HEK293 (cell line): ENCODE results near the gene ATP6AP2.

Experiments
- CTCF ChIA-PET: fragments of 350-600 bp; formaldehyde crosslinking; extraction: SDS; loops from one replicate; lab custom pipeline; 2021; ENCODE audit warnings: antibody characterized with exemption; lab: Yijun Ruan, JAX
- POLR2A ChIA-PET: fragments of 300-600 bp; formaldehyde crosslinking; extraction: SDS; loops from one replicate; lab custom pipeline; 2020; ENCODE audit warnings: antibody characterized with exemption, inconsistent platforms; lab: Yijun Ruan, JAX
- H3K27ac ChIP-seq: fragments of 200-500 bp; sonication (Bioruptor generic); 2 replicates; pipeline ENCODE4 v1.5.1; 2014; ENCODE audit warnings: low read depth, low read length, control low read depth, inconsistent platforms; ENCODE audit errors: extremely low read depth
- H3K36me3 ChIP-seq, 2 experiments: fragments of 200-500 bp in 1 of 2; sonication (Bioruptor generic) in 1 of 2; 1 replicate in 1 of 2; 2 replicates in 1 of 2; pipeline ENCODE4 v1.5.1; 2014 to 2017; ENCODE audit warnings: inconsistent platforms in 2 of 2, low read length in 2 of 2; ENCODE audit not compliant: control insufficient read depth in 2 of 2, insufficient read depth in 1 of 2
- H3K4me1 ChIP-seq: fragments of 200-500 bp; sonication (Bioruptor generic); 2 replicates; pipeline ENCODE4 v1.5.1; 2014; ENCODE audit warnings: mild to moderate bottlenecking, low read length, inconsistent platforms; ENCODE audit not compliant: control insufficient read depth, insufficient read depth
- H3K4me3 ChIP-seq: 2 replicates; pipeline ENCODE4 v1.5.1; 2011; ENCODE audit warnings: low read depth, mild to moderate bottlenecking, control low read depth, low read length, moderate library complexity
- H3K9me3 ChIP-seq: fragments of 200-500 bp; sonication (Bioruptor generic); 2 replicates; pipeline ENCODE4 v1.5.1; 2014; ENCODE audit warnings: low read depth, low read length, inconsistent platforms; ENCODE audit not compliant: control insufficient read depth, insufficient read depth
- BCL11B ChIP-seq: fragments of 450-650 bp; formaldehyde crosslinking; IDR thresholded peaks from 2 replicates; pipeline ENCODE4 v1.5.1; 2016; ENCODE audit warnings: low read depth, missing biosample characterization, missing genetic modification characterization
- GLI4 ChIP-seq: fragments of 450-650 bp; formaldehyde crosslinking; IDR thresholded peaks from 2 replicates; pipeline ENCODE4 v1.5.1; 2016; ENCODE audit warnings: missing biosample characterization, missing genetic modification characterization
- KLF7 ChIP-seq: fragments of 450-650 bp; formaldehyde crosslinking; IDR thresholded peaks from 2 replicates; pipeline ENCODE4 v1.5.1; 2016; ENCODE audit warnings: missing biosample characterization, missing genetic modification characterization, borderline replicate concordance
- REPIN1 ChIP-seq: fragments of 450-650 bp; formaldehyde crosslinking; IDR thresholded peaks from 2 replicates; pipeline ENCODE4 v1.5.1; 2017; ENCODE audit warnings: missing biosample characterization, missing genetic modification characterization, low read depth
- SP2 ChIP-seq: fragments of 450-650 bp; formaldehyde crosslinking; IDR thresholded peaks from 2 replicates; pipeline ENCODE4 v1.5.1; 2016; ENCODE audit warnings: missing biosample characterization, missing genetic modification characterization
- ZBTB7A ChIP-seq: fragments of 450-650 bp; formaldehyde crosslinking; IDR thresholded peaks from 2 replicates; pipeline ENCODE4 v1.5.1; 2016; ENCODE audit warnings: low read depth, missing biosample characterization, missing genetic modification characterization
- ZFP3 ChIP-seq: fragments of 450-650 bp; formaldehyde crosslinking; IDR thresholded peaks from 2 replicates; pipeline ENCODE4 v1.5.1; 2016; ENCODE audit warnings: low read depth, missing biosample characterization, missing genetic modification characterization
- ZNF184 ChIP-seq: fragments of 450-650 bp; IDR thresholded peaks from 2 replicates; pipeline ENCODE4 v1.5.1; 2018; ENCODE audit warnings: missing biosample characterization, mild to moderate bottlenecking, missing genetic modification characterization
- ZNF19 ChIP-seq: fragments of 450-650 bp; formaldehyde crosslinking; IDR thresholded peaks from 2 replicates; pipeline ENCODE4; 2016; ENCODE audit warnings: missing biosample characterization, missing genetic modification characterization, low read depth
- ZNF223 ChIP-seq: fragments of 450-650 bp; formaldehyde crosslinking; IDR thresholded peaks from 2 replicates; pipeline ENCODE4 v1.5.1; 2016; ENCODE audit warnings: missing biosample characterization, missing genetic modification characterization
- ZNF239 ChIP-seq: fragments of 450-650 bp; formaldehyde crosslinking; IDR thresholded peaks from 2 replicates; pipeline ENCODE4 v1.5.1; 2016; ENCODE audit warnings: missing biosample characterization, missing genetic modification characterization
- ZNF335 ChIP-seq: fragments of 450-650 bp; formaldehyde crosslinking; conservative IDR thresholded peaks from 2 replicates; pipeline ENCODE4 v1.5.1; 2016; ENCODE audit warnings: missing biosample characterization, missing genetic modification characterization
- ZNF548 ChIP-seq: fragments of 450-650 bp; formaldehyde crosslinking; IDR thresholded peaks from 2 replicates; pipeline ENCODE4 v1.5.1; 2016; ENCODE audit warnings: missing biosample characterization, missing genetic modification characterization
- ZNF837 ChIP-seq: fragments of 450-650 bp; formaldehyde crosslinking; IDR thresholded peaks from 2 replicates; pipeline ENCODE4 v1.5.1; 2016; ENCODE audit warnings: missing biosample characterization, missing genetic modification characterization
- TF ChIP-seq, protein P1 (sequence below): fragments of 450-650 bp; formaldehyde crosslinking; IDR thresholded peaks from 2 replicates; pipeline ENCODE4 v1.5.1; 2017; ENCODE audit warnings: missing biosample characterization, missing genetic modification characterization
- TF ChIP-seq, protein P2 (sequence below): fragments of 450-650 bp; formaldehyde crosslinking; IDR thresholded peaks from 2 replicates; pipeline ENCODE4 v1.5.1; 2016; ENCODE audit warnings: missing biosample characterization, missing genetic modification characterization

Gene ATP6AP2

DNA sequence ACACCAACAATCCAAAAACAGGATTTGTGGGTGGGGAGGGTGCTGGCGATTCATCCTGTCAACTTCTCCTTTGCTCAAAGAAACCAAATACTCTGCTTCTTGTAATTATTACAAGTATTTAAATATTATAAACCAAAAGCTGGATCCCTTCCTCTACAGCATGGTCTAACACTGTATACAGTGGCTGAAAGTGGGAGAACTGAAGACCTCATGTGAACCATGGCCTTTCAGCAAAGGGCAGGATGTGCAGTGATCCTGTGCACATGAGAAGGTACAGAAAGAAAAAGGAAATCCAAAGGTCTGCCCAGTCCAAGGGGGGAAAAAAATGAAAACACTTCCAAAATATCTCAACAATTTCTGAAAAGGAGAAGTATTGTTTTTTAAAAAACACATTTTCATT, 71.9 kb downstream of the ATP6AP2 start:
- ChIA-PET CTCF (interaction anchor here (0.6 to 5.1 kb wide), 21 partner anchors 8 to 515 kb away, joined by 3 to 76 read pairs (median 6); partner anchors contain the start of gene MED14), POLR2A (interaction anchor here (1.2 to 1.5 kb wide), 2 partner anchors 83 to 462 kb away, joined by 3 read pairs; partner anchors contain the start of gene MED14)
- Histone ChIP-seq H3K9me3 (no peaks in the 10 kb centered on the region), H3K4me3 (no peak overlapping the region), H3K36me3 (peaks cover 44 to 52% of the 10 kb centered on the region in 2 experiments), H3K4me1 (peaks cover 4% of the 10 kb centered on the region; the same call in 1 of the 2 replicates), H3K27ac (no peak overlapping the region)
- TF ChIP-seq ZNF184 = no peak
- TF ChIP-seq ZNF548 (tag by site-specific recombination) = no peak
- no peak for TF ChIP-seq ZNF335 (tag by site-specific recombination)
- no peak for TF ChIP-seq ZNF239 (tag by site-specific recombination)

DNA sequence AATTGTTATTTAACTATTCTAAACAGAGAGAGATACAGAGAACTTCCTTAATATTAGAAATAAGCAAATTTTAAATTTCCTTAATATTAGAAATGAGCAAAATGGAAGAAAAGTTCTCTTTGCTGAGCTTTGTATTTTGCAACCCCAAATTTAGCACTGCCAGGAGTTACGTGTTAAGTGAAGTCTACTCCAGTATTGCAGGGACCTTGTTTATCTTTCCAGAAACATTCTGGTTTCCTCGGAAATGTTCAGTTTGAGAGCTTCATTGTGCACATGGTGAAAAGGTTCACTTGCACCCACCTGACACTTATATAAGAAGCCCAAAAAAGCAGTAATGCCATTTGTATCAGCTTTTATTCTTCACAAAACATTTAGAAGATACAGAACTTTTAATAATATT, 72.8 kb downstream of the ATP6AP2 start:
- CTCF ChIA-PET = interaction anchor here (0.7 to 5.1 kb wide), 11 partner anchors 11 to 600 kb away, joined by 3 to 76 read pairs (median 4); partner anchors contain the start of gene MED14

More for the DNA sequence above, 72.8 kb downstream of the ATP6AP2 start:
- Histone ChIP-seq H3K27ac (no peak overlapping the region), H3K4me3 (no peak overlapping the region), H3K4me1 (no peaks in the 10 kb centered on the region), H3K36me3 (peaks cover 46 to 59% of the 10 kb centered on the region in 2 experiments), H3K9me3 (no peaks in the 10 kb centered on the region)
- POLR2A ChIA-PET = interaction anchor here (1.2 to 1.5 kb wide), 2 partner anchors 82 to 461 kb away, joined by 3 read pairs; partner anchors contain the start of gene MED14
- no peak for TF ChIP-seq ZFP3 (tag by site-specific recombination)
- TF ChIP-seq REPIN1 (tag by site-specific recombination) = no peak
- TF ChIP-seq, protein P1, sequence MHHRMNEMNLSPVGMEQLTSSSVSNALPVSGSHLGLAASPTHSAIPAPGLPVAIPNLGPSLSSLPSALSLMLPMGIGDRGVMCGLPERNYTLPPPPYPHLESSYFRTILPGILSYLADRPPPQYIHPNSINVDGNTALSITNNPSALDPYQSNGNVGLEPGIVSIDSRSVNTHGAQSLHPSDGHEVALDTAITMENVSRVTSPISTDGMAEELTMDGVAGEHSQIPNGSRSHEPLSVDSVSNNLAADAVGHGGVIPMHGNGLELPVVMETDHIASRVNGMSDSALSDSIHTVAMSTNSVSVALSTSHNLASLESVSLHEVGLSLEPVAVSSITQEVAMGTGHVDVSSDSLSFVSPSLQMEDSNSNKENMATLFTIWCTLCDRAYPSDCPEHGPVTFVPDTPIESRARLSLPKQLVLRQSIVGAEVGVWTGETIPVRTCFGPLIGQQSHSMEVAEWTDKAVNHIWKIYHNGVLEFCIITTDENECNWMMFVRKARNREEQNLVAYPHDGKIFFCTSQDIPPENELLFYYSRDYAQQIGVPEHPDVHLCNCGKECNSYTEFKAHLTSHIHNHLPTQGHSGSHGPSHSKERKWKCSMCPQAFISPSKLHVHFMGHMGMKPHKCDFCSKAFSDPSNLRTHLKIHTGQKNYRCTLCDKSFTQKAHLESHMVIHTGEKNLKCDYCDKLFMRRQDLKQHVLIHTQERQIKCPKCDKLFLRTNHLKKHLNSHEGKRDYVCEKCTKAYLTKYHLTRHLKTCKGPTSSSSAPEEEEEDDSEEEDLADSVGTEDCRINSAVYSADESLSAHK (tag by site-specific recombination) = no peak
- no peak for TF ChIP-seq KLF7 (tag by site-specific recombination)
- no peak for TF ChIP-seq ZNF837 (tag by site-specific recombination)
- no peak for TF ChIP-seq ZBTB7A (tag by site-specific recombination)
- TF ChIP-seq ZNF223 (tag by site-specific recombination) = no peak
- TF ChIP-seq GLI4 = no peak
- no peak for TF ChIP-seq BCL11B (tag by site-specific recombination)
- TF ChIP-seq, protein P2, sequence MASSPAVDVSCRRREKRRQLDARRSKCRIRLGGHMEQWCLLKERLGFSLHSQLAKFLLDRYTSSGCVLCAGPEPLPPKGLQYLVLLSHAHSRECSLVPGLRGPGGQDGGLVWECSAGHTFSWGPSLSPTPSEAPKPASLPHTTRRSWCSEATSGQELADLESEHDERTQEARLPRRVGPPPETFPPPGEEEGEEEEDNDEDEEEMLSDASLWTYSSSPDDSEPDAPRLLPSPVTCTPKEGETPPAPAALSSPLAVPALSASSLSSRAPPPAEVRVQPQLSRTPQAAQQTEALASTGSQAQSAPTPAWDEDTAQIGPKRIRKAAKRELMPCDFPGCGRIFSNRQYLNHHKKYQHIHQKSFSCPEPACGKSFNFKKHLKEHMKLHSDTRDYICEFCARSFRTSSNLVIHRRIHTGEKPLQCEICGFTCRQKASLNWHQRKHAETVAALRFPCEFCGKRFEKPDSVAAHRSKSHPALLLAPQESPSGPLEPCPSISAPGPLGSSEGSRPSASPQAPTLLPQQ (tag by site-specific recombination) = no peak
- no peak for TF ChIP-seq SP2
- no peak for TF ChIP-seq ZNF19 (tag by site-specific recombination)
